ENCODE data around the gene WIZ.

Gene WIZ

DNA sequence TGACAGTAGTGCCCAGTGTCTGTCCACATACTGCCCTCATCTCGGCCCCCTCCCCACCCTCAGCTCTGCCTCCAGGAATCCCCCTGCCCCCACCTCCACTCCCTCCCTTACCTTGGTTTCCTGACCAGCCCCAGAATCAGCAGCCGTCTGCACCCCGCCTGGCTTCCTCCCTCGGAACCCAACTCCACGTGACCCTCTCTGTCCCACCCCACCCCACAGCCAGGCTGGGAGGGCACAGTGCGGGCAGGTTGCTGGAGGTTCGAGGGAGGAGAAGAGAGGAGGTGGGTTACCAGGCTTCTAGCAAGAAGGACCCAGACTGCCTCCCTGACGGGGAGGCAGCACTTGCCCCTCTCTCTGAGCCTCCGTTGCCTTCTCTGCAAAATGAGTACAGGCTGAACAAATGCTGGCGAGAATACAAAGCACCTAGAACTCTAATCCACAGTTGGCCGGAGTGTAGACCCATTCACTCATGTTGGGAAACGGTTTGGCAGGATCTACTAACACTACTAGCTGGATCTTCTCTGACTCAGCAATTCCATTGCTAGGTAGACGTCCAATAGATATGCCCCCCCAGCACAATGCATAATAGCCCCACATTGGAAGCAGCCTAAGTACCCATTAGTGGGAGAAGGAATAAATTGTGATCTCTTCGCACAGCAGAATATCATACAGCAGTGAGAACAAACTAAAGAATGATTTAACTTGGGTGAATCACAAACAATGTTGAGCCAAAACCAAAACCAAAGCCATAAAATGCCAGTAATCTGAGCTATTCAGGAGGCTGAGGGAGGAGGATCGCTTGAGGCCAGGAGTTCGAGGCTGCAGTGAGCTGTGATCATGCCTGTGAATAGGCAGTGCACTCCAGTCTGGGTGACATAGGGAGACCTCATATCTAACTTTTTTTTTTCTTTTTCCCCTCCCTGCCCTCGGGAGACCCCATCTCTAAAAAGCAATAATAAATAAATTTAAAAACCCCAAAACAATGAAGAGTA lies 14.9 kb upstream of the WIZ start, which contains the start of gene RASAL3:
Gene RASAL3 (minus strand): TSS at position 151 of the 992 bp plus-strand sequence. CDS start 186 bp downstream, outside the sequence.
- peak; percentile 61 for DNase-seq

DNA sequence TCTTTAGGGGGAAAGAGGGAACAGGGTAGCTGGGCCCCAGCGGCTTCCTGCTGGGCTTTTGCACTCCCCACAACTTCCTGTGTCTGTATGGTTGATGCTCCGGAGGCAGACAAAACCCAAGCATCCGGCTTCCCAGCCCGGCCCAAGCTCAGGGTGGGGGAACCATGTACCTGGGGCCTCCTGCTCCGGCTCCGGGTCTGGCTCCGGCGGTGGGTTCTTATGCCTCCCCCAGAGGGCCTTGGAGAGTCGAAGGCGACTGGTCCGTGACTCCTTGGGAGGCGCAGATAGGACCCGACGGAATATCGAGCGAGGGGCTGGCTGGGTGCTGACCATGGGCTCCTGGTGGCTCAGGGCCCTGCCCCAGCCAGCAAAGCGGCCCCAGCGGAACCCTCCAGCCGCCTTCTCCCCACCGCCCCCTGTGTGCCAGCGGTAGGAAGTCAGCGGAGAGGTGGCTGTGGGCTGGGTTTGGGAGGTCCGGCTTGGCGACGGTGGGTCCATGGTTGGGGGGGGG lies 14.2 kb upstream of the WIZ start:
- DNase-seq = peak; percentile 73

DNA sequence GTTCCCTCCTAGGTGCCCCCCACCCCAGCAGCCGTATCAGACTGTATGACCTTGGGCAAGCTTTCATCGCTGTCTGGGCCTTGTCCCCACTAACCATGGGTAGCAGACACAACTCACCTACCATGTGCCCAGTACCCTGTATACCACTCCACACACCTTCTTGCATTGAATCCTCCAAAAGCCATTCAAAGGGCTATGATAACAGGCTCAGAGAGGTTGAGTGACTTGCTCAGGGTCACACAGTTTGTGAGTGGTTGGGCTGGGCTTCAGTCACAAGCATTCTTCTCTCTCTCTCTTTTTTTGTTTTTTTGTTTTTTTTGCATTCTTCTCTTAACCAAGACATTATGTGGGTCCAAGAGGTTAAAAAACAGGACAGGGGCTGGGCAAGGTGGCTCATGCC lies 11.9 kb upstream of the WIZ start:
- DNase-seq = no peak

DNA sequence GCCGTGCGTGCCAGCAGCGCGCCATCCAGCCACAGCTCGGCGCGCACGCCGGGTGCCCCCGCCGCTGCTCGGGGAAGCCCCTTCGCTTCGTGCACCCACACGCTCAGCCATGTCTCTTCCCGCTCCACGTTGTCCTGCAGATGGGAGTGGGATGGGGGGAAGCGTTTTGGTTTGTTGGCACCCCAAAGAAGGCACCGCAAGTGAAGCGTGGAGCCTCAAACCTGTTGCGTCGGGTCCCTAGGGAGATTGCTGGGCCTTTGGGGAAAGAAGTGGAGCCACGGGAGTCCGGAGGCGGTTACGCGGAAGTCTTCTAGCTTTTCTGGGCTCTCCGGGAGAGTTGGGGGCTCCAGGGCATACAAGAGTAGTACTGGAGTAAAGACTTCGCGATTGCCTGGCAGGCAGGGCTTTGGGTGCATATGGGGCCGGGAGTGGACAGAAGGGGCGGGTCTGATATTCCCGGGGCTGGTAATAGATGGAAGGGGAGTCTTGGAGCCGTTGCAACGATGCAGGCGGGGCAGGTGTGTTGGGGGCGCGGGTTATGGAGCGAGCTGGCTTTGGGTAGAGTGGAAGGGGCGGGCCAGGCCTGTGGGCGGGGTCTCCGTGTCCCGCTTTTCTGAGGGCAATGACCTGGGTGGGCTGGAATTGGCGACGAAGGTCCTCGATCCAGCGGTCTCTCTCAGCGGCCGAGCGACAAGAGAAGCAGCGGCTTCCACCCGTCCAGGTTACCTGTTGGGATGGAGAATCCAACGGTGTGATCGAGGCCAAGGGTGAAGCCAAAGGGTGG lies 8.1 kb upstream of the WIZ start:
- DNase-seq = no peak

DNA sequence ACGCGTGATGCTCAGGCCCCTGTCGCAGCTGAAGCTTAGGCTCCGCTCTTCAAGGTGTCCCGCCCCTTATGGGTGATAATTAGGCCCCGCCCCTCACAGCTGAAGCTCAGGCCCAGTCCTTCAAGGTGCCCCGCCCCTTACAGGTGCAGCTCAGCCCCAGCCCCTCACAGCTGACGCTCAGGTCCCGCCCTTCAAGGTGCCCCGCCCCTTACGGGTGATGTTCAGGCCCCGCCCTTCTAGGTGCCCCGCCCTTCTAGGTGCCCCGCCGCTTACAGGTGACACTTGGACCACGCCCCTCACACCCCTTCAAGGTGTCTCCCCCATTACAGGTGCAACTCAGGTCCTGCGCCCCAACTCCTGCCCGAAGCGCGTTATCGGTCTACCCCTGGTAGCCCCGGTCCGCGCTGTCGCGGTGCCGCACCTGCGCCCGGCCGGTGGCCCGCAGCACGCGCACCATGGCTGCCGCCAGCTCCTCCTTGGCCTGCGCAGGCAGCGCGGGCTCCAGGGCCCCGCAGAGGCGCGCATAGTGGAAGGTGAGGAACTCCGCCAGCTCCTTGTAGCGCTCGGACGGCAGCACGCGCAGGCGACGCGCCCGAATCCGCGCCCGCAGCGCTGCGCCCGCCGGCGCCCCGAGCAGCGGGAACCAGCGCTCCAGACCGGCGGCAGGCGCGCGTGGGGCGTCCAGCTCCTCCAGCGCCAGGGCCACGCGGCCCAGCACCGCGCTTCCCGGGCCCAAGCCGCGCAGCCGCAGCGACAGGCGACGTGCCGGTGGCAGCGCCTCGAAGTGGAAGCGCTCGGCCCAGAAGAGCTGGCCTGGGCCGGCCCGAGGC lies 7.3 kb upstream of the WIZ start:
- no peak for DNase-seq

DNA sequence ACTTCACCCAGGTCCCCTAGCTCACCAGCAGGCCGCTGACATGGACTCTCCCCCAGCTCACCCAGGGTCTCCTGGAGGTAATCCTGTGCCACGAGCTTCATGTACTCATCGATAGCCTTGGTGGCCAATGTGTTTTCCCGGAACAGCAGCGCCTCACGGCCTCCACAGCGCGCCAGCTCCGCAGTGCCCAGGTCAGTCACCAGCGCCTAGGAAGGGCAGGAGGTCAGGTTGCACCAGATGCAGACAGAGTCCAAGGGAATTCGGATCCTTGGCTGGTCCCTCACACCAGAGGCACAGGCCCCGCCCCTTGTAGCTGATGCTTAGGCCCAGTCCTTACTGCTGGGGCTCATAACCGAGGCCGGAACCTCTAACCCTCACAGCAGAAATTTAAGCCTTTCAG lies 6.7 kb upstream of the WIZ start:
- no peak for DNase-seq

DNA sequence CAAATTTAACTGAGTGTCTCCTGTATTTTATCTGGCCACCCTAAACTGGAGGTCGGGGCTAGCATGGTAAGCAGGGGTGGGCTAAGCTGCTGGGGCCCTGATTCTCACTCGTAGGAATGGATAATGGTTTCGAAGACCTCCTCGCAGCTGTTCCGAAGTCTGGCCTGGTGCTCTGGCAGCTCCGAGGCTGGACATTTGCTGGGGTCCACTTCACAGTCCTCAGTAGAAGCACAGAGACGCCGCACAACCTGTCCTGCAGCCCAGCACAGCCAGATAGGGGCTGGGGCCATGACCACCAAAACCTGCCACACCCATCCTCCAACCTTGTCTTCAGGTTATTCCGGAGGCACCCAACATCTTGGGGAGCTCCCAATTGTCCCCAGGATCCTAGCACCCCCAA lies 6.2 kb upstream of the WIZ start:
- no peak for DNase-seq

DNA sequence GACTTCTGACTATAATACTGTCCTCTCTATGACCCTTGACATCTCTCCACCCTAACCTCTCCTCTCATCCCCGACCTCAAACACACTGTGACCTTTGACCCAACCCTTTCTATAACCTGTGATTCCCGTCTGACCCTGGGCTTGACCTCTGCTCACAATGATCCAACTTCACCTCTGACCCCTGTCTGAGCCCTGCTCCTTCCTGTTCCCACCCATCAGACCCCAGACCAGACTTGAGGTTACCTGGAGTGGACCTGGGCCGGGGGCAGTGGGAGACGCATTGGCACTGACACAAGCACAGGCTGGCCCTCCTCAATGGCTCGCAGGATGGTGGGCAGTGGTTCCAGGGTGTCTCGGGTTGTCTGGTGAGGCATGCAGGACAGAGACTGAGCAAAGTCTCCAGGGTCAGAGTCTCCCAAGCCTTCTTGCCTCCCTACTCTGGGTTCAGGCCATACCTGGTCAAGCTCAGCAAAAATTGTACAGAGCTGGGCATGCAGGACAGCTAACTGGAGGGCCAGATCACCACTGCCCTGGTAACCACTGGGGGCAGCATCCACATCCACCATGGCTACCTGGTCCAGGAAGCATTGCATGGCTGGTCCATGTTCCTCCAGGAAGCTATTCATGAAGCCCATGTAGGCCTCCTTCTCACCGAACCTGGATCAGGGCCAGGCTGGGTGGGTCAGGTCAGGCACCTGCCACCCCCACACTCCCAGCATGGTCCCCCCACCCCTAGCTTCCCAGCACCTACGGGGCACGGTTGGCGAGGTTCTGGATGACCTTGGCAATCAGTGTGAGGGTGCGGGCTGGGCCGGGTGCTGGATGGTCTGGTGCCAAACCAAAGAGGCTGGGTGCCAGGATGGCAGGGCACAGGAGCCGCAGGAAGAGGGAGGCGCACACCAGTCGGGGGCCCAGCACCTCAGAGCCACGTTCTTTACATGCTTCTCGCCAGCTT lies 4.4 kb upstream of the WIZ start:
- no peak for DNase-seq

DNA sequence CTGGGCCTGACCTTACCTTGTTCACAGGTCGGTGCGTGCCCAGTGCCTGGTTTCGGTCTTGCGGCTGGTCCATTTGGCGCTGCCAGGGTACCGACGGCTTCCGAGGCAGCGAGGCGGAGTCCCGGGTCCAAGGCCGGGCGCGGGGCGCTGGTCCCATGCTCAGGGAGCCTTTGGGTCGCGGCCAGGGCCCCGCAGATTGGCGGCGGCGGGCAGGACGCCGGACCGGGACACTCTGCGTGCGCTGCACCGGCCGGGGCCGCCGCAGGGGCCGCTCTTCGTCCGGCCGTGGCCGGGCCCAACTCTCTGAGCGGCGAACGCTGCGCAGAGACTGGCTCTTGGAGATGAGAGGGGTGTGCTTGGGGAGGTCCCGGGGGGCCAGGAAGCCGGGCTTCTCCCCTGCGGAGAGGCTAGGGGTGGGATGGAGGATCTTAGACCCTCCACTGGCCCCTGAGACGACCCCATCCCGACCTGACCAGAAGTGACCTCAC lies 3.4 kb upstream of the WIZ start:
- no peak for DNase-seq

DNA sequence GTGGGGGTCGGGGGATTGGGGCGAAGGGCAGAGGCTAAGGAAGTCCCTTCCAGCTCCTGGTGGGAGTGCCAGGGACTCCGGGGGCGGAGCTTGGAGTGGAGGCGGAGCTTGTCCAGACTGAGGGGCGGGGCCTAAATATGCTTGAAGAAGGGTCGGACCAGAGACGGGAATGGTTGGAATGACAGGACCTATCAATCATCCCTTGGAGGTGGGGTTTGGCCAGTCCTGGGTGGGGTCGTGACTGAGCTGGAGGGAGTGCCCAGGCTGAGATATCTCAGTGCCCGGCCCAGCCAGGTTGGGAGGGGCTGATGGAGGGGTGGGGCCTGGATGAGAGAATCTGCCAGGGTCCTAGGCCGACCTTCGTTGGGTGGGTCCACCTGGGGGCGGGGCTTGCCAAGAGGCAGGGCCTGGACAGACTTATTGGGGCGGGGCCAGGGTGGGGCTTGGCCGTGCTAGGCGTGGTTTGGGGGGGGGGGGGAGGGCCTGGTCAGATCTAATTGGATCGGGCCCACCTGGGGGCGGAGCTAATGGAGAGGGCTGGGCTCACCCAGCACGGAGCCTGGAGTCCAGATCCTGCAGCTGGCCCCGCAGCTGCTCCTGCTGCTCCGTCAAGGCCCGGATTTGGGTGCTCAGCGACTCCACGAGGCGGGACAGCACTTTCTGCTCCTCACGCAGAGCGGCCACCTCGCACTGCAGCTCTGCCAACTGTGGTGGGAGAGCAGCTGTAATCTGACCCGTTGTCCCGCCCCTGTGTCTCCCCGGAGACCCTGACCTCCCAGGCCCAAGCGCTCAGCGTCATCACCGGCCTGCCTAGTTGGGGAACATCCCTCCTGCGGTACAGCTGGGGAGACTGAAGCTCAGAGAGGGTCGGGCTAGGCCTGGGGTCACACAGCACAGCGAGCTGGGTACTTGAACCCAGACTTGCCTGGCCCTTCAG lies 2.6 kb upstream of the WIZ start:
- no peak for DNase-seq

DNA sequence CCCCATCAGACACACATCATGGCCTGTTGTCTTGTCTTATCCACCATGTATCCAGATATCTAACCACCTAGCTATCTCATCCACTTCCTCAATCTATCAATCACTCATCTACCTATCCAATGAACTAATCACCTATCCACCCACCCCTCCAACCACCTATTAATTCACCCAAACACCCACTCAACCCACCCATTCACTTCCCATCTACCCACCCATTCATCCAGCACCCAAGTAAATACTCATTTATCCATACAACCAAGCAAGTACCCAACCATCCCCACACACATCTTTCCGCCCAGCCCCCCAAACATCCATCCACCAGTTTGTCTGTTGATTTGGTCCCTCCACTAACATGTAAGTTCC lies 753 bp upstream of the WIZ start:
- DNase-seq = no peak

DNA sequence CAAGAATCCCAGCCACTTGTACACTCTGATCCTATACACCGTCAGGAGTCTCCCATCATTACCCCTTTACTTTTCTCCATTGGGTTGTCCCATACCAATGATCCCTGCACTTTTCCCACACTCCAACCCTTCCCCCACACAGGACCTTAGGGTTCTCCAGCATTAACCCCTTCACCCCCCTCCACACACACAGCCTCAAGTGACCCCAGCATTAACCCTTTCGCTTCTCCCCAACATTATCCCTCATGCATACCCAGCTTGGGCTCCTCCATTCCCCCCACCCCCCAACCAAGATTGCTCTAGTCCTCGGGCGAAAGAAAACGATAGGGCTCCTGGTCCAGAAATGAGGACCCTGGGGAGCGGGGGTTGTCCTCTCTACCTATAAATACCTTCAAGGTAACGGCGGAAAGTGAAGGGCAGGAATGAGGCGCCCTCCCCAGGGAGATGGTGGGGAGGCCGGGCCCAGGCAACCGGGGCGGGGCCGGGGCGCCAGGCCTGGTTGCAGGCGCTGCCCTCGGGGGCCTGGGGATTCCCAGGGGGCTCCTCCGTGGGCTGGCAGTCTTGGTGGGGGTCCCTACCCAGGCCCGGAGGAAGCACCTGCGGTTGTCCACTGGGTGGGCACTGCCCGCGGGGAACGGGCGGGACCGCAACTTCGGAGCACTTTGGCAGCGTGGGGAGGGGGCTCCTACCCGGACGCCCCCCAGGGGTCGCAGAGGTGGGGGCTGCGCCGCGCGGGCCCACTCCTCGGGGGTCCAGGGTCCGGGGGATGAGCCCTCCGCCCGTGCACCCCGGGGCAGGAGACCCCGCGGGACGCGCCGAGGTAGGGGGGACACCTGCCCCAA lies 757 bp downstream of the WIZ start:
- no peak for DNase-seq

DNA sequence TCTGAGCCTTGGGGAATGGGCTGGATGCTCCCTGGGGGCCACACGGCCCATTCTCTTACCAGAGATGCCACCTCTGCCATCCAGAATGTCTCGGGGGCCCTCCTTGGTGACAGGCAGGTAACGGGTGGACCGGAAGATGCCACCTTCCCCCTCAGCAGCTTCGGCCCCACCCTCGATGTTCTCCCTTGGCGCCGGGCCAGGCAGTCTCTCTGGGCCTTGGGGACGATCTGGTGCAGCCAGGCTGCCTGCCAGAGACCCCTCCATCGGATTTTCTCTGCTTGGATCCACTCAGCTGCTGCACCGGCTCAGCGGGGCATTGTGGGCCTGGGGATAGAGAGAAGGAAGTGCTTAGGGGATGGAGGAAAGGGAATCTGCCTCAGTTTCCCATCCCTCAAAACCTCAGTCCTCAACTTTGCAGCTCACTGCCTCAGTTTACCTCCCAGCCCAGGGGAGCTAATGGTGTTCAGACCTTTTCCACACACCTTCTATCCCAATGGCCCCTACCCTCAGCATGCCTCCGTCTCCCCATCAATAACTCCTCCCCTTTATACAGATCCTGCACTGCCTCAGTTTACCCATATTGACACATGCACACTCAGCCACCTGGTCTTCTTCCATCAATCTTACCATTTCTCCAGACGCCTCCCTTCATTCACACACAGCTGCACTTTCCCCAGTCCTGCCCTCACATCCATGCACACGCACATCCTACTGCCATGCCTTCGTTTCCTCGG lies 1.5 kb downstream of the WIZ start:
- no peak for DNase-seq

DNA sequence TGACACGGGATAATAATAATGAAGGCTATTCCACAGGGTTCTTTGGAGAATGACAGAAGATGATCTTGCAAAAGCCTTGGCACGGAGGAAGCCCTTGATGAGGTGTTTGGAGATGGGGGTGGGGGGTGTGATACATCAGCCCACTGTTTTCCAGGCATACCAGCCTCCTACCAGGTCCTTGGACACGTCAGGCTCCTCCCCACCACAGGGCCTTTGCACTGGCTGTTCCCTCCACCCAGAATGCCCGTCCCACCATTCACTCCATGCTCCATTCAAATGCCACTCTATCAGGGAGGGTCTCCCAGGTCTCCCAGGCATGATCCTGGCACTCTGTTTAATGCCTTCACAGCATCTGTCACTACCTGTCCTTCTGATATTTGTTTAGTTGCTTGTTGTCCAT lies 2.7 kb downstream of the WIZ start:
- no peak for DNase-seq

DNA sequence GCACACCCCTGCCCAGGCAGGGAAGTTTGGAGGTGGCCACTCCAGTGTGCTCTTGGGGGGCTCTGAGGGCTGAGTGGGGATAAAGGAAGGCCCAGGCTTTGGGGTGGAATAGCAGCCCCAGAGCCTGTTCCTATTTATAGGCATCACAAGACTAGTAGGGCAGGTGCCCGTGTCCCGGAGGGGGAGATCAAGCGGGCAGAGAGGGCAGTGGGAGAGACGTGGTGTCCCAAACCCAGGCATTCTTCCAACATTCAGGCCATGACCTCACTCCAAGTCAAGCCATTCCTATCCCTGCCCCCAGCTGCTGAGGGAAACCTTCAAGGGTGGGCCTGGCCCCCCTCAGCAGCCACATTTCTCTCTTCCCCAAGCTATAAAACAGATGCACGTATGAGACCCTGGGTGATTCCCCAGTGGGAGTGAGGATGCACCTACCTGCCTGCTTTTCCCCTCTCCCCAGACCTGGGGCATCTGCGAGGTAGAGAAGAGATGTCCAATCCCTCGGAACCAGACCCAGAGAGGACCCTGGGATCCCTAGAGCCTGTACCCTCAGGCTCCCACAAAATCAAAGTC lies 3.9 kb downstream of the WIZ start:
- no peak for DNase-seq

DNA sequence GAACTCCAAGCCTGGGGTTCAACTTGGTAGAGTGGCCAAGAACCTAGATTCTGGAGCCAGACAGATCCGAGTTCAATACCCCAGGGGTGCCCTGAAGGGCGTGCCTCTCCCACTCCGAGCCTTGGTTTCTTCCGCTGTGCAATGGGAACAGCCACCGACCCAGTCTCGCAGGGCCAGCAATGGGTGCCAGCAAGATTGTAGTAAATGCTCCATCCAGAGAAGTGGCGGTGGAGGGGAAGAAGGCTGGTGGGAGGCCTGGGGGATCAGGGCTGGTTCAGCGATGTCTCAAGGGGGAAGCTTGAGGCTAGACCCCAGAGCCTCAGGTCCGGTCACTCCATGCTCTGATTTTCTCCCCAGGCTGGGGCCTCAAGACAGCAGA lies 4.5 kb downstream of the WIZ start:
- no peak for DNase-seq

DNA sequence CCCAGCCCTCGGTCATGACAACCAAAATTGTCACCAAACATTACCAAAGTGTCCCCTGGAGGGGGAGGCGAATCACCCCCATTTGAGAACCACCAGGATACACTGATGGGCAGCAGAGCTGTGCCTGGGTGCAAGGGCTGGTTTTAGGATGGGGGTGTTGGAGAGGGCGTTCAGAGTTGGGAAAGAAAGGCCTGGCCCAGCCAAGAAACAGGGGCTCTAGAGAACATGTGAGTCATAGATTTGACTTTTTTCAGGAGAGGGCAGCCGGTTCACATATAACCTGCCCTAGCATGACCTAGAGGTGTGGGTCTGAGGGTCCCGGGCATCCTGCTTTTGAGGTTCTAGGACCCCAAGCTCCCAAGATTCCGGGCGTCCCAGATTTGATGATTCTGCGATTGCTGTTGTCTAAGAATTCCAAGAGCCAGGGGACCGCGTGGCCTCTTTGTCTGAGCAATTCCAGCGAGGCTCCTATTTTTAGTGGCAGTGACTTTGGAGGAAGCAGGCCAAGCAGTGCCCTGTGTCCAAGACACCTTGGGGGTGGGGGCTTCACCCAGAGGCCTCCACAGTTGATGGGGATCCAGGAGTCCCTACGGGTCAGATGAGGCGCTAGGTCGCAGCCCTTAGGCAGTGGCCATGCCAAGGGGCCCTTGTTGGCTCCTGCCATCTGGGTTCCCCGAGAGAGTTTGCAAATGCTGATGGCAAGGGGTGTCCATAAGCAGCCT lies 5.1 kb downstream of the WIZ start:
- DNase-seq = no peak

DNA sequence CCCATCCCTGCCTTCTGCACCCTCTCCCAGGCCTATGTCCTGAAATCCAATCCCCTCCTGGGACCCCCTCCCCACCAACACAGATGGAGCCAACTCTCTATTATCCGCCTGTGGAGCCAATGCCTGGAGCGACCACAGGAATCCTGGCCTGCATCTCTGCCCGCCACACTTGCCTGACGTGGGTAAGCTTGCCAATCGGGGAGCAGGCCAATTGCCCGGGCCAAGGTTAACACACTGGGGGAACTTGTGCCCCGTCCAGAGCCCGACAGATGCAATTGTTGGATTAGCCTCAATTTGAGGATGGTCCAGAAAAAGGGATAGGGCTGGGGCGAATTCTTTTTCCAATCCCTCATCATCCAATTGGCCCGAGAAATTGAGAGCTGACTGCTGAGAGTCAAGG lies 5.9 kb downstream of the WIZ start:
- no peak for DNase-seq
